ENCODE measurements around the gene CNOT1.
"Not testable (repeated sequence)": the region's sequence is repeated elsewhere in the genome, so short reads cannot be mapped to it uniquely, and the experiment has no call there.

CNOT1 gene

DNA sequence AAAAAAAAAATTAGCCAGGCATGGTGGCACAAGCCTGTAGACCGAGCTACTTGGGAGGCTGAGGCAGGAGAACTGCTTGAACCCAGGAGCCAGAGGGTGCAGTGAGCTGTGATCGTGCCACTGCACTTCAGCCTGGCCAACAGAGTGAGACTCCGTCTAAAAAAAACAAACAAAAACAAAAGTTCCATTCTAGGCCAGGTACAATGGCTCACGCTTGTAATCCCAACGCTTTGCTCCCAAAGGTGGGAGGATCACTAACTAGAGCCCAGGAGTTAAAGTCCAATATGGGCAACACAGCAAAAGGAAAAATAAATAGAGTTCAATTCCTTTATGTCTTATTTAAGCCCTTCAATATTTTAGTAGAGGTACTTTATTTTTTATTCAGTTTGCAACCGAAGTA is 47.5 kb downstream of the CNOT1 start:
- no peak for DNase-seq (ENCODE audit: low spot score)

GRCh38 chr16:58579587-58579986 is 50.0 kb downstream of the CNOT1 start:
- DNase-seq (ENCODE audit: low spot score), result no peak

GRCh38 chr16:58578642-58579041 is 51.0 kb downstream of the CNOT1 start:
- DNase-seq (ENCODE audit: low spot score), result no peak

GRCh38 chr16:58577141-58577540 is 52.5 kb downstream of the CNOT1 start:
- DNase-seq (ENCODE audit: low spot score), result no peak

DNA sequence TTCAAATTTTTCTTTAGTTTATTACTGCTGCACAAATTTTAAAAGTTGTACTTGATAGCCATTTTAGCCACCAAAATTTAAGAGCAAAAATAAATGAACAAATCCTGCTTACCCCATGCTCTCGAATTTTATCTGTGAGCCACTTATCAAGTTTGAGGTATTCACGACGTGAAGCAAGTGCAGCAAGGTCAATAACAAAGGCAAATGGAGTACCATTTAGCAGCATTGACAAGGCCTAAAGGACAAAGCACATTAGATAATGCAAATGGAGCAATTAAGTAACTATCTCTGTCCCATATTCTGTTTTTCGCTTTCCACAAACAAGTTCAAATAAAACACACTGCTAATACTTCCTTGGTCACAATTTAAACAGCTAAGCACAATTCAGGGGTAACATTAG is 54.7 kb downstream of the CNOT1 start:
- DNase-seq (ENCODE audit: low spot score), result no peak

DNA sequence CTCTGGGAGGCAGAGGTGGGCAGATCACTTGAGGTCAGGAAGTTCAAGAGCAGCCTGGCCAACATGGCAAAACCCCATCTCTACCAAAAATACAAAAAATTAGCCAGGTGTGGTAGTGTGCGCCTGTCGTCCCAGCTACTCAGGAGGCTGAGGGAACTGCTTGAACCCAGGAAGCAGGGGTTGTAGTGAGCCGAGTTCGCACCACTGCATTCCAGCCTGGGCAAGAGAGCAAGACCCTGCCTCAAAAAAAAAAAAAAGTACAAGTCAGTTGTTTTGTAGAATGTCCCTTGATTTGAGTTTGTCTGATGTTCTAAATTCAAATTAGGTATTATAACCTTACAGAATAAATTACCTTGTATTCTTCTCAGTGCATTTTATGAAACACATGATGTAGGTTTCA is 63.9 kb downstream of the CNOT1 start:
- not testable (repeated sequence) for DNase-seq (ENCODE audit: low spot score)

GRCh38 chr16:58563775-58564174 is 65.9 kb downstream of the CNOT1 start:
- peak; percentile 42 for DNase-seq (ENCODE audit: low spot score)

DNA sequence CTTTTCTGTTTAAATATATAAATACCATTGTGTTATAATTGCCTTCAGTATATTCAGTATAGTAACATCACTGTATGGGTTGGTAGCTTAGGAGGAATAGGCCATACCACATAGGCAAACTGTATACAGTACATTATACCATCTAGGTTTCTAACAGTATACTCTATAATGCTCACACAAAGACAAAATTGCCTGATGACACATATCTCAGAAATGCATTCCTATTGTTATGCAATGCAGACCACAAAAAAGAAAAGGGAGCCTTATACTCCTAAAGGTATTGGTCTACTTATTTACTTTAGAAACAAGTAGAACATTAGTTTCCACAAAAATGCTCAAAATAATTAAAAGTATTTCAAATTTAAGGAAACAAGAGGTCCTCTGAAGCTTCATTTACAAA is 66.4 kb downstream of the CNOT1 start:
- no peak for DNase-seq (ENCODE audit: low spot score)

DNA sequence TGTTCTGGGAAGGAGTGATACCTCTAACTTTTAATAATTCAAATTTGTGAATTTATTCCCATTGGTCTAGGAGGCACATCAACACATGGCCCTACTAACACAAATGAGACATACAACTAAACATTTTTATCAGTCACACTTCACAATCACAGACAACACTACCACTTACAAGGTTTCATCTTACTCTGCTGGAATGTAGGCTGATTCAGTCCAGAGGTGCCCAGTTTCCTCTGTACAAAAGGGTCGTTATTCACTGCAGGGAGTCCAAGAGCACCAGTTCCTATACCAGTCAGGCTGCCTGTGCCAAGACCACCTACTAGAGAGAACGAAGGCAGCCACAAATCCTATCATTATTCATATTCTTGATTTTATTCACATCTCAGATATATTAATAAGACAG is 72.9 kb downstream of the CNOT1 start:
- no peak for DNase-seq (ENCODE audit: low spot score)

GRCh38 chr16:58551496-58551895 is 78.1 kb downstream of the CNOT1 start:
- peak; percentile 14 for DNase-seq (ENCODE audit: low spot score)

- DNase-seq (ENCODE audit: low spot score), result no peak
Measured at GRCh38 chr16:58548378-58548777, 81.2 kb downstream of the CNOT1 start.

DNA sequence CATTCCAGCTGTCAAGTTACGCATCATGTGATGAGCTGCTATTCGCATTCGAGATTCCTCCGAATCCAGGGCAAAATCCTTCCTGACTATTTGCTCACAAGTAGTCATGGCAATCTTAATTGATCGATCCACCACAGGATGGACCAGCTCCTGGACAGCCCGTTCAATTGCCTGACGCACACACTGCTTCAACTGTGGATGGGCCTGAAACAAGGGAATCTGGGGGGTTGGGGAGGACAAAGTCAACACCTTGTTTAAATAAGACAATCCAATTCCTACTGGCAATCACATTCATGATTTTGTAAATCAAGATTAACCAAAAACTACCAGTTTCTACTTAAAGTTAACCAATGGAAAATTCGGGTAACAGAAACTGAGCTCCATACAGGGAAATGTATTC is 85.9 kb downstream of the CNOT1 start:
- no peak for DNase-seq (ENCODE audit: low spot score)

- no peak for DNase-seq (ENCODE audit: low spot score)
Measured at GRCh38 chr16:58542291-58542690, 87.3 kb downstream of the CNOT1 start.

DNA sequence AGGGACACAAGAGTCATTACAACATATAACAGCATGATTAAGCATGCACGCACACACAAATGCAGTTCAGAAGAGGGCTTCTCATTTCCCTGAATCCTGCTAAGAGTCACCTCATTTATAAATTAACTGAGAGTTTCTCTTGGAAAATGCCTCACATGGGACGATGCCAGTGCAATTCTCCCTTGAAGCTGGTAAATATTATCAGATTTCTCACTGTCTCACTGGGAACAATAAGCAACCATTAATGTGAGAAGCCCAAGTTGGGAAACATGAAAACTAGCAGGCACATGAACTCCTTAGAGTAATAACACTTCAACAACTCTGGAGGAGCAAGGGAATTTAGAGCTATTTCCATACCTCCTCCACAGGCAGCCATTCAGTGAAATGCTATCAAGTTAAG is 87.9 kb downstream of the CNOT1 start:
- no peak for DNase-seq (ENCODE audit: low spot score)

- DNase-seq (ENCODE audit: low spot score), result no peak
Measured at GRCh38 chr16:58537124-58537906, 92.3 kb downstream of the CNOT1 start.

DNA sequence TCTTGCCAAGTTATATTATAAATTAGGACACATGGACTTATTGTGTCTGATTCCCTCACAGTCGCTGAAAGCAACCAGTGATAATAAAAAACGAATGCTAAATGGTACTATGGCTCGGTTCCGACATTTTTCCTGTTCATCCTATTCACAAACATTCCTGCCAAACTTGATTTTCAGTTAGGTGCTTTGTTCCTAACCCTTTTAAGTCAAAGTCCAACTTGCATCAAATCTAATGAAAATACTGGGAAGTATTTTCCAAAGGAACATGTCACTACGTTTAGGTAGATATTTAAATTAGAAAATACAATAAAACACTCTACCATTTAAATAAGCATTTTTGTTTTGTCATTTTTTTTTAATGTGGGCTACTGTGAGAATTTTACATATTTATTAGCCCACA is 93.3 kb downstream of the CNOT1 start:
- no peak for DNase-seq (ENCODE audit: low spot score)

GRCh38 chr16:58535100-58535499 is 94.5 kb downstream of the CNOT1 start:
- no peak for DNase-seq (ENCODE audit: low spot score)

- no peak for DNase-seq (ENCODE audit: low spot score)
Measured at GRCh38 chr16:58533751-58534470, 95.7 kb downstream of the CNOT1 start.

DNA sequence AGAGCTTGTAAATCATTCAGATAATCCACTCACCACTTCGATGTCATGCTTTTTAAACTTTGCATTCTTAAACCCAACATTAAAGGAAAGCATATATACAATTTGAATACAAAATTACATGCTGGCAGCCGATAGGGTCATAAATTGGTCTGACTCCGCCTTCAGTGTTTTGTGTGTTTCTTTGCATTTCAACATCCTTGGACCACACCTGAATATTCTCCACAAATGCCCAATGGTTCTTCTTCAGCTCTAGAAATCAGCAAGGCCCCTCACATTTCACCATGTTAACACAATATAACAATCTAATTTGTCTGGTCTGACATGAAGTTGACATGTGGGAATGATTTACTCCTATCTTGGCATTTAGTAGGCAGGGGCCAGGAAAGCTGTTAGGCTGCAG is 97.2 kb downstream of the CNOT1 start:
- DNase-seq (ENCODE audit: low spot score), result no peak

DNA sequence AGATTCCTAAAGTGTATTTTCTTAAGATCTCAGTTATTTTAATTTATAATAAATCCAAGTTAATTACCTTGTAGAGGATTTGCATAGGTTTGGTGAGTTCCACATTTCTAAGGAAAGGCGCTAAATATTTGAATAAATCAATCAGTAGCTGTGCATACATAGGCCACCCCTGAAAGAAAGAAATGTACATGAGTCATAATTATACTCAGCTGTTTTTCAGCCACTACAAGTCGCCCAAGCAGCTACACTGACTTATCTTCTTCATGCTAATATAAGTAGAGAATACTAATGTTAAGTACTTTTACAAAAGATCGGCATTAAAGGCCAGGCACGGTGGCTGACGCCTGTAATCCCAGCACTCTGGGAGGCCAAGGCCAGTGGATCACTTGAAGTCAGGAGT is 99.4 kb downstream of the CNOT1 start:
- no peak for DNase-seq (ENCODE audit: low spot score)

GRCh38 chr16:58519707-58520106 is 109.9 kb downstream of the CNOT1 start:
- DNase-seq (ENCODE audit: low spot score), result no peak

DNA sequence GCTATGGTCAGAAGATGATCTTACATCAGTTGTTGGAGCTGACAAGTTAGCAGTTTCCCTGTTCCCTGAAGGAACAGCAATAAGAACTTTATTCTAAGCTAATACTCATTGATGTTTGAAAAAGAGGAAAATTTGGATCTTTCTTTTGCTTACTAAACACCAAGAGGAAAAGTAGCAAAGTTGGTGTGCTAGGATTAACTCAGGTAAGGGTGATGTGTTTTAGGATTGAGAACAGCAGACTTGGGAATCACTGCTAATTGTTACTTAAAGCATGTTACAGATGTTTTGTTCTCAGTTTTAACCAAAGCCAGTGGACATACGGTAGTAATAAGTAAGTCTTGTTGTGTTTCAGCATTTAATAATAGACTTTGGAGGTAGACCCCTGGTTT is 110.7 kb downstream of the CNOT1 start:
- DNase-seq (ENCODE audit: low spot score), result no peak

DNA sequence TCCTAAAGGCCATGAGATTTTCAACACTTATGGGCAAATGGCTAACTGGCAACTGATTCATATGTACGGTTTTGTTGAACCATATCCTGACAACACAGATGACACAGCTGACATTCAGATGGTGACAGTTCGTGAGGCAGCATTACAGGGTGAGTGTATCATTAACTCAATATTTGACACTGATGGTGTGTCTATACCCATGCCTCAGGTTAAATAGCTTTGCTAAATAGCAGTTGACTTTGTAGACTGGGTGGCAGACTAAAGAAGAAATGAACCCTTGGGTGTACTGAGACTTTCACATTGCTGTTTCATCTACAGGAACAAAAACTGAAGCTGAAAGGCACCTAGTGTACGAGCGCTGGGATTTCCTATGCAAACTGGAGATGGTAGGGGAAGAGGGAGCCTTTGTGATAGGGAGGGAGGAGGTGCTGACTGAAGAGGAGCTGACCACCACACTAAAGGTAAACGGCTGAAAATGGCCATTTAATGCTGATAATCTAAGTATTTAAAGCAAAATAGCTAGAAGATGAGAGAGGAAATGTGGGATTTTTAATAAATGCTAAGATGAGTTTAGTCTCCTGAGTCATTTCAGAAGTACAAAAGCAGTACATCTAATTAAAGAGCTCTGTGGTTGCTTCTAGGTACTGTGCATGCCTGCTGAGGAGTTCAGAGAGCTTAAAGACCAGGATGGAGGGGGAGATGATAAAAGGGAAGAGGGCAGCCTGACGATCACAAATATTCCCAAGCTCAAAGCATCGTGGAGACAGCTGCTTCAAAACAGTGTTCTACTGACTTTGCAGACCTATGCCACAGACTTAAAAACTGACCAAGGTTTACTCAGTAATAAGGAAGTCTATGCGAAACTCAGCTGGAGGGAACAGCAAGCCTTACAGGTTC is 111.3 kb downstream of the CNOT1 start:
- no peak for DNase-seq (ENCODE audit: low spot score)

Measured in NAMALWA (cell line).